GM13976 (cell line): ENCODE data around the gene CTCF.

Experiments used
- DNase-seq: peaks from one replicate; pipeline ENCODE4 v3.0.0; 2012; ENCODE audit warnings: low spot score
- CTCF ChIP-seq: IDR thresholded peaks from 2 replicates; pipeline ENCODE4 v1.5.1; 2012; ENCODE audit warnings: borderline replicate concordance, mild to moderate bottlenecking; ENCODE audit not compliant: insufficient read depth; ENCODE audit errors: extremely low read depth, missing control alignments, control extremely low read depth
- in situ Hi-C: fragments of 300-500 bp; cut with MboI; formaldehyde crosslinking; loops from one replicate; pipeline ENCODE4 v1.12.0; 2022; ENCODE audit warnings: low sequenced_read_pairs, mixed read lengths, inconsistent platforms; ENCODE audit not compliant: unreplicated experiment

The CTCF gene

GRCh38 chr16:67660564-67661028 lies 98.3 kb downstream of the CTCF start, which contains the start of gene PARD6A:
Gene PARD6A (plus strand): TSS chr16:67660960. CDS start chr16:67661039, 79 bp downstream.
- in situ Hi-C loops: no loop called here
- DNase-seq: peak; percentile 100
- TF ChIP-seq CTCF: no peak

- no peak for DNase-seq
- no peak for TF ChIP-seq CTCF
- in situ Hi-C loops: no loop called here
Measured at GRCh38 chr16:67661101-67661761, 98.9 kb downstream of the CTCF start.

- in situ Hi-C loops: no loop called here
- no peak for DNase-seq
- TF ChIP-seq CTCF: no peak
Measured at GRCh38 chr16:67661886-67662652, 99.7 kb downstream of the CTCF start.

GRCh38 chr16:67662653-67663010 lies 100.3 kb downstream of the CTCF start:
- in situ Hi-C loops: no loop called here
- no peak for DNase-seq
- TF ChIP-seq CTCF: no peak

- in situ Hi-C loops: no loop called here
- no peak for DNase-seq
- TF ChIP-seq CTCF: no peak
Measured at GRCh38 chr16:67663151-67663876, 101.0 kb downstream of the CTCF start.

- no peak for DNase-seq
- TF ChIP-seq CTCF: no peak
- in situ Hi-C loops: no loop called here
Measured at GRCh38 chr16:67663877-67664222, 101.5 kb downstream of the CTCF start.
